ENCODE results near the gene MLLT10. TPM values are rescaled to one million over a fixed set of nuclear protein-coding genes. Genes with fewer than 3 reads are reported as not detected.
A peak's percentile ranks its signal among the peaks of the same experiment; 100 is the strongest.

MLLT10 gene
- total and polyA plus RNA-seq, 9 of the 15 experiments (the other 6 are each of a cell fraction or from before 2014, with no cell fraction given) = 18.8 to 81.4 (median 64.2) TPM

- TF ChIP-seq NCOA1 (IDR thresholded peaks at IDR 0.05; ENCODE audit: low read depth) = no peak
- no peak for TF ChIP-seq FOXJ3 (CRISPR knock-in tag; IDR thresholded peaks at IDR 0.05)
- peak; percentile 22 to 25; a peak in 3 of 4 replicates for TF ChIP-seq NRF1 (conservative IDR thresholded peaks at IDR 0.05 in 1 of 2, IDR thresholded peaks at IDR 0.05 in 1 of 2)
- no peak for TF ChIP-seq HNRNPK (IDR thresholded peaks at IDR 0.05; ENCODE audit: low read depth, low read length, poor library complexity, severe bottlenecking)
- TF ChIP-seq NCOA6 (IDR thresholded peaks at IDR 0.05) = no peak
- TF ChIP-seq BCLAF1 (IDR thresholded peaks at IDR 0.05; ENCODE audit: borderline replicate concordance in 1 of 2, control insufficient read depth in 1 of 2, low read depth in 2 of 2, low read length in 1 of 2) = no peak
- TF ChIP-seq HDAC8 (tag; IDR thresholded peaks at IDR 0.05) = no peak
- TF ChIP-seq MED1 (CRISPR knock-in tag; IDR thresholded peaks at IDR 0.05; ENCODE audit: borderline replicate concordance) = no peak
- TF ChIP-seq ILF3 (IDR thresholded peaks at IDR 0.05; ENCODE audit: borderline replicate concordance) = no peak
- TF ChIP-seq USF1 (CRISPR knock-in tag; IDR thresholded peaks at IDR 0.05) = no peak
- TF ChIP-seq SNRNP70 (optimal IDR thresholded peaks at IDR 0.05; ENCODE audit: low read depth, low read length) = no peak
- TF ChIP-seq NFRKB (IDR thresholded peaks at IDR 0.05; ENCODE audit: low read depth) = peak; percentile 59; the same call in 1 of the 2 replicates
- no peak for TF ChIP-seq NFE2 (IDR thresholded peaks at IDR 0.05; ENCODE audit: low read depth)
- TF ChIP-seq SIRT6 (IDR thresholded peaks at IDR 0.05; ENCODE audit: low read depth, low read length) = no peak
- TF ChIP-seq E2F6 (IDR thresholded peaks at IDR 0.05; ENCODE audit: borderline replicate concordance in 1 of 2, extremely low read depth in 1 of 2, insufficient read depth in 1 of 2, insufficient read length in 1 of 2, low read depth in 1 of 2, low read length in 1 of 2, poor library complexity in 1 of 2, severe bottlenecking in 1 of 2) = peak in 1 of 2 experiments; percentile 77
- no peak for TF ChIP-seq SMARCA5 (IDR thresholded peaks at IDR 0.05)
- peak; percentile 83 for TF ChIP-seq RBBP5 (IDR thresholded peaks at IDR 0.05; ENCODE audit: borderline replicate concordance, insufficient read depth, low read length, poor library complexity, severe bottlenecking)
- no peak for TF ChIP-seq MTF1 (CRISPR knock-in tag; IDR thresholded peaks at IDR 0.05; ENCODE audit: borderline replicate concordance)
- no peak for TF ChIP-seq HIVEP1 (CRISPR knock-in tag; IDR thresholded peaks at IDR 0.05)
- TF ChIP-seq CHD1 (IDR thresholded peaks at IDR 0.05; ENCODE audit: low read length) = no peak
- TF ChIP-seq HDGF (IDR thresholded peaks at IDR 0.05) = no peak
- TF ChIP-seq BRD4 (IDR thresholded peaks at IDR 0.05) = peak; percentile 96
- TF ChIP-seq HMG20B (CRISPR knock-in tag; IDR thresholded peaks at IDR 0.05) = no peak
- no peak for TF ChIP-seq NCOA4 (IDR thresholded peaks at IDR 0.05; ENCODE audit: partially characterized antibody)
- no peak for TF ChIP-seq FOXA3 (CRISPR knock-in tag; conservative IDR thresholded peaks at IDR 0.05 in 1 of 2, IDR thresholded peaks at IDR 0.05 in 1 of 2)
Measured at GRCh38 chr10:21526860-21527597, 7.0 kb upstream of the MLLT10 start (continued).
